Measurements from ENCODE around the gene CCDC179. TPM values are rescaled to one million over a fixed set of nuclear protein-coding genes. Genes with fewer than 3 reads are reported as not detected.

CCDC179 gene
- total and polyA plus RNA-seq, 9 donors, result 0.35 TPM; not detected in 8

DNA sequence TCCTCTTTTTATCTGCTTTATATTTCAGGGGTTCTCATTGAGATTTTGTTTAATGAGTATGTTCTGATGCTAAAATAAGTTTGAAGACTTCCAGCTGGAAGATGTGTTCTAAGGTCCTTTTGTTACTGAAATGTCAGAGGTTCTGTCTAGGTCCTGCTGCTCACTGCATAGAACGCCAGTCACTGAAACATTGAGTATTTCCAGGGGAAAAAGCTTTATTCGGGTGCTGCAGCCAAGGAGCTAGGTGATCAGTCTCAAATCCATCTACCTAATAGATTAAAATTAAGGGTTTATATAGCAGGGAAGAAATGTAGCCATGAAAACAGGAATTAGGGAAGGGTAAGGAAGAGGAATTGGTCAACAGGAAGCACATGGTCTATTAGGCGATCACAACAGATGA lies 50.4 kb downstream of the CCDC179 start:
- H3K27me3 ChIP-seq (ENCODE audit: control insufficient read depth, insufficient read depth, low read length), result no peaks in the 10 kb centered on the region
- WGBS (ENCODE audit: insufficient coverage), result 100% methylated on average over 1 of the region's 3 CpGs
- DNase-seq, result no peak
- H3K27ac ChIP-seq (ENCODE audit: low read length), result no peak overlapping the region
- H3K9me3 ChIP-seq (replicated peaks; ENCODE audit: control insufficient read depth, low read depth, low read length), result no peaks in the 10 kb centered on the region
- H3K4me3 ChIP-seq (ENCODE audit: low read length), result no peak overlapping the region
- no peaks in the 10 kb centered on the region for H3K36me3 ChIP-seq (ENCODE audit: control insufficient read depth, insufficient read depth, low read length)
- H3K4me1 ChIP-seq (ENCODE audit: control insufficient read depth, insufficient read depth, low read length), result peaks cover 3% of the 10 kb centered on the region

DNA sequence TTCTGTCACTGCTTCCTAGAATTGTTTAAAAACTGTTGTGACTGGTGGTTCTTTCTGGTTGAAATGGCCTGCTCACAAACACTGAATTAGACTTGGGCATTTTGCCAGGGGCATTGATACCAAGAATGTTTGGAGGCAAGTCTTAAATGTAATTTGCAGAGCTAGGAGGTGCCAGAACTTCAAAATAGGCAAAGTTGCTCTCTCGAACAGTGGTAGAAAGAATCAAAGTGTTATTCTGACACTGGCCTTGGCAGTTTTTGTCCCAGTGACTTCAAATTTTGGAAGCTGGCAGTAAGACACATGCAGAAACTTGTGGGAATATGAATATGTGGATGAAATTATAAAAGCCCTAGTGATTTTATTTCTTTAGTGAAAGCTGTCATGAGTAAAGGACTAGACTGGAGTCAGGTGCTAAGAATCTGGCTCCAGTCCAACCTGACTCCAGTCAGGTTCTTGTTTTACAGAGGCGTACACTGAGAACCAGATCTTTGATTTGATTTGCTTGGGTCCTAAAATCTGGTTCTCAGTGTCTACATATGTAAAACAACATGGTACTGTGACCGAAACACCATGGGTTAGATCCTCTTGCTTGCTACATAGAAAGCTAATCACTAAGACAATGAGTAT lies 51.6 kb downstream of the CCDC179 start:
- DNase-seq, result no peak
- Histone ChIP-seq H3K36me3 (ENCODE audit: control insufficient read depth, insufficient read depth, low read length) (no peaks in the 10 kb centered on the region), H3K27ac (ENCODE audit: low read length) (peak overlapping the region; percentile 74), H3K4me1 (ENCODE audit: control insufficient read depth, insufficient read depth, low read length) (peaks cover 3% of the 10 kb centered on the region), H3K27me3 (ENCODE audit: control insufficient read depth, insufficient read depth, low read length) (no peaks in the 10 kb centered on the region), H3K9me3 (replicated peaks; ENCODE audit: control insufficient read depth, low read depth, low read length) (no peaks in the 10 kb centered on the region), H3K4me3 (ENCODE audit: low read length) (no peak overlapping the region)
- 76% methylated on average over 2 of the region's 3 CpGs for WGBS (ENCODE audit: insufficient coverage)

DNA sequence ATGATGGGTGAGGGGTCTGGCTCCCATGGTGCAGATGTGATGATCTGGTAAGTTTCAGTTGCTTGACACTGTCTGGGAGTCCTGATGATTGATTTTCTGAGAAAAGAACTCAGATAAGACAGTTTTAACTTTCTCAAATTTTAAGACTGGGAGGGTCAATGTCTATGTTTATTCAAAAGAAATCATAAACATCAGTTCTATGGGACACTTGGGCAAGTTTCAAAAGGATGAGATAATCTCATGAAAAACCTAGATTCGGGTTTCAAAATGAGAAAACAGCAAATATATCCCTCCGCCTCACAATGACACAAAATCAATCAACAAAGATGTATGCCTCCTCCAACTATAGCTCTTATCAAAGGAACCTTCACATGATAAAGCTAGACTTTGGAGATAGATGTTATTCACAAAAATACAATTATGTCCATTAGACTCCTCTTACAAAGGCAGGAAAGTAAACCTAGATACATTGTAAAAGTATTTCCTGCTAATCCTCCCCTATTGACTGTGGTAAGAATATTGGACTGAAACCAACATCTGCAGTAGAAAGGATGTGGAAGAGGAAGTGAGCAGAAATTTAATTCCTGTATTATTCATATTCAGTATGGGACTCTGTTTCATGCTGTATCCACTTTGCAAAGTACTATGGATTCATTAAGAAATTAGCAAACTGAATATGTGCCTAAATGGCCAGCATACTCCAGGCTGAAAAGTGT lies 52.3 kb downstream of the CCDC179 start:
- Histone ChIP-seq H3K4me1 (ENCODE audit: control insufficient read depth, insufficient read depth, low read length) (peaks cover 3% of the 10 kb centered on the region), H3K4me3 (ENCODE audit: low read length) (no peak overlapping the region), H3K9me3 (replicated peaks; ENCODE audit: control insufficient read depth, low read depth, low read length) (no peaks in the 10 kb centered on the region), H3K27ac (ENCODE audit: low read length) (peak overlapping the region; percentile 75), H3K36me3 (ENCODE audit: control insufficient read depth, insufficient read depth, low read length) (no peaks in the 10 kb centered on the region), H3K27me3 (ENCODE audit: control insufficient read depth, insufficient read depth, low read length) (no peaks in the 10 kb centered on the region)
- peak; percentile 56 for DNase-seq
- no CpG with 5 or more reads among the region's 2 CpGs for WGBS (ENCODE audit: insufficient coverage)

DNA sequence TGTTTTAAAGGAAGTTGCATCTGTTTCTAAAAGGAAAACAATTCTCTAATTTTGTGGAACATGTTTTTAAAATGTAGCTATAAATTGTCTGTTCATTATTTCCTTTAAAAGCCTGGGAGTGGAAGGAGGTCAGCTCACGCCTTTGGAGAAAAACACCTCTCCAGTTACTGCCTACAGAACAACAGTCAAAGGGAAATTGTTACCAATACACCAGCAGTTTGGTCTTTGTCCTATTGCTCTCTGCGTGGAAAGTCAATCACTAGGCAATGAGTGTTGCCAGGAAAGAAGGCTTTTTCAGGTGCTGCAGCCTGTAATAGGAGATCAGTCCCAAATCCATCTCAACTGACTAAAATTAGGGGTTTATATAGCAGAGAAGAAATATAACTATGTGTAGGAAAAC lies 52.9 kb downstream of the CCDC179 start:
- H3K27ac ChIP-seq (ENCODE audit: low read length), result peak overlapping the region; percentile 75
- H3K9me3 ChIP-seq (replicated peaks; ENCODE audit: control insufficient read depth, low read depth, low read length), result no peaks in the 10 kb centered on the region
- H3K27me3 ChIP-seq (ENCODE audit: control insufficient read depth, insufficient read depth, low read length), result no peaks in the 10 kb centered on the region
- no CpG with 5 or more reads among the region's 2 CpGs for WGBS (ENCODE audit: insufficient coverage)
- no peak overlapping the region for H3K4me3 ChIP-seq (ENCODE audit: low read length)
- peak; percentile 21 for DNase-seq
- no peaks in the 10 kb centered on the region for H3K36me3 ChIP-seq (ENCODE audit: control insufficient read depth, insufficient read depth, low read length)
- H3K4me1 ChIP-seq (ENCODE audit: control insufficient read depth, insufficient read depth, low read length), result peaks cover 3% of the 10 kb centered on the region

DNA sequence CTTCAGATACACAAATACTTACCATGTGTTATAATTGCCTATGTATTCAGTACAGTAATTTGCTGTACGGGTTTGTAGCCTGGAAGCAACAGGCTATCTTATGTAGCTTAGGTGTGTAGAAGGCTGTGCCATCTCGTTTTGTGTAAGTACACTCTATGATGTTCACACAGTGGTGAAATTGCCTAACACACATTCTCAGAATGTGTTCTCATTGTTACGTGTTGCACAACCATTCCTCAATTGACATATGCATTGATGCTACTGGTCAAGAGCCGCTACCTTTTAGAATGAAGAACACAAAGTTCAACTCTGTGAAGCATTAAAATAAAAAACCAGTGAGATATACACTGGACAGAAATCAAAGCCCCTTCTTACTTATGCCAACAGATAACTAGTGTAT lies 57.4 kb downstream of the CCDC179 start:
- H3K4me1 ChIP-seq (ENCODE audit: control insufficient read depth, insufficient read depth, low read length), result no peaks in the 10 kb centered on the region
- no peaks in the 10 kb centered on the region for H3K36me3 ChIP-seq (ENCODE audit: control insufficient read depth, insufficient read depth, low read length)
- H3K27ac ChIP-seq (ENCODE audit: low read length), result no peak overlapping the region
- no peak overlapping the region for H3K4me3 ChIP-seq (ENCODE audit: low read length)
- no peaks in the 10 kb centered on the region for H3K9me3 ChIP-seq (replicated peaks; ENCODE audit: control insufficient read depth, low read depth, low read length)
- 100% methylated on average over 1 of the region's 4 CpGs for WGBS (ENCODE audit: insufficient coverage)
- no peaks in the 10 kb centered on the region for H3K27me3 ChIP-seq (ENCODE audit: control insufficient read depth, insufficient read depth, low read length)
- DNase-seq, result no peak

DNA sequence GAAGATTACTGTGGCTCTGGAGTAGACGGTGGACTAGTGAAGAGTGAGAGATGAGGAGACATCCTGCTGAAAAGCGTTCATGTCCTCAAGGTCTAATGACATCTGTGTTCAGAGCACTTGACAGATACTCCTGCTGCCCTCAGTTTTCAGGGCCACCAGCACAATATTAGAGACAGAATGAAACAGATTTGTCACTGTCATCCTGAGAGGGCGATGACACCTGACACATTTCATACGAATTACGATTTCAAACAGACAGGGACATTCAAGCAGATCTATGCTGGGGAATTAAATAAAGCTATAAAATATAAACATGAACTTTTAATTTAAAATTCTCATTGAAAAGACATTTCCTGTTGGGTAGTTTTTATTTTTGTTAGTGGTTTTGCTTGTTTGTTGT lies 59.8 kb downstream of the CCDC179 start:
- Histone ChIP-seq H3K9me3 (replicated peaks; ENCODE audit: control insufficient read depth, low read depth, low read length) (no peaks in the 10 kb centered on the region), H3K4me3 (ENCODE audit: low read length) (no peak overlapping the region), H3K27me3 (ENCODE audit: control insufficient read depth, insufficient read depth, low read length) (no peaks in the 10 kb centered on the region), H3K27ac (ENCODE audit: low read length) (no peak overlapping the region), H3K4me1 (ENCODE audit: control insufficient read depth, insufficient read depth, low read length) (no peaks in the 10 kb centered on the region), H3K36me3 (ENCODE audit: control insufficient read depth, insufficient read depth, low read length) (no peaks in the 10 kb centered on the region)
- DNase-seq, result no peak
- 70% methylated on average over 2 of the region's 5 CpGs for WGBS (ENCODE audit: insufficient coverage)

DNA sequence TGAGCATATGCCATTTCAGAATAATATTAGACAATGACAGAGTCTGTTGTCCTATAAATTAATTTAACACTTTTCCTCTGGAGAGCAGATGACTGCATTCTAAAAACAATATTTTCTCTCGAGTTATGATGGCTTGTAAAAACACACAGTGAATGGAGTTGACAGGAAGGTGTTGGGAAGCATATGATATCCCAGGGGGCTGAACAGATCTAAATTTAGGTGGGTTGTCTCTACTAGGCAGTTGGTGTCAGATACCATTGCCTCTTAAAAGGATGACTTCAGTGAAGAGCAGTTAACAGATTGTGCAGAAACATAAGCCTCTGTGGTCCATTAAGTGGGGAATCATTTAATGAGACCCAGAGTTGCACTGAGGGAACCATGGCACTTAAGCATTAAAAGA lies 61.4 kb downstream of the CCDC179 start:
- no peak overlapping the region for H3K4me3 ChIP-seq (ENCODE audit: low read length)
- no peak for DNase-seq
- H3K27me3 ChIP-seq (ENCODE audit: control insufficient read depth, insufficient read depth, low read length), result no peaks in the 10 kb centered on the region
- no peaks in the 10 kb centered on the region for H3K36me3 ChIP-seq (ENCODE audit: control insufficient read depth, insufficient read depth, low read length)
- H3K4me1 ChIP-seq (ENCODE audit: control insufficient read depth, insufficient read depth, low read length), result no peaks in the 10 kb centered on the region
- no CpG with 5 or more reads among the region's 1 CpG for WGBS (ENCODE audit: insufficient coverage)
- no peak overlapping the region for H3K27ac ChIP-seq (ENCODE audit: low read length)
- H3K9me3 ChIP-seq (replicated peaks; ENCODE audit: control insufficient read depth, low read depth, low read length), result no peaks in the 10 kb centered on the region

DNA sequence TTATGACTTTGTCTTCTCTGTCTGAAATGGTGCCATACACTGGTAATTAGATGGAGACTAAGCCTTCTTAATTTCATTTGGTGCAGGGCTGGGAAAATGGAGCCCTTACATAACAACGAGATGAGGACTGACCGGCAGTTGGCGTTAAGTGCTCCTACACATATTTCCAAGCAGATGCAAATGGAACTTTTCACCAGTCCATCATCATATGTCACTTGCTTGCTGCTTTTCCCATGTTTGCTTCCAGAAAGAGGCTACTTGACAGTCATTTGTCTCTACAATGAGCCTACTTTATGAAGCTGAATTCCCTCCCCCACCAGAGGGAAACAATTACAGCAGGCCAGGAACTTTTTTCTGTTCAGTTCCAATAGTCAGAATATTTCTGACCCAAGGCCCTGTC lies 63.2 kb downstream of the CCDC179 start:
- no peaks in the 10 kb centered on the region for H3K4me1 ChIP-seq (ENCODE audit: control insufficient read depth, insufficient read depth, low read length)
- H3K27me3 ChIP-seq (ENCODE audit: control insufficient read depth, insufficient read depth, low read length), result no peaks in the 10 kb centered on the region
- no peaks in the 10 kb centered on the region for H3K36me3 ChIP-seq (ENCODE audit: control insufficient read depth, insufficient read depth, low read length)
- H3K9me3 ChIP-seq (replicated peaks; ENCODE audit: control insufficient read depth, low read depth, low read length), result no peaks in the 10 kb centered on the region
- no peak overlapping the region for H3K27ac ChIP-seq (ENCODE audit: low read length)
- no peak overlapping the region for H3K4me3 ChIP-seq (ENCODE audit: low read length)
- WGBS (ENCODE audit: insufficient coverage), result 91% methylated on average over 3 of the region's 3 CpGs
- DNase-seq, result no peak

Other genes starting within 250 kb of the CCDC179 start
- gene FANCF, start 234.7 kb downstream of the CCDC179 start, total RNA-seq, result 5.1 TPM
- gene FANCF, start 234.7 kb downstream of the CCDC179 start, polyA plus RNA-seq (ENCODE audit: insufficient read depth in 1 of 8, insufficient read length in 8 of 8, low replicate concordance in 1 of 8), result 1 to 10 TPM; 4.0 to 7.7 (median 5.4) TPM
- gene GAS2, start 193.9 kb downstream of the CCDC179 start, total RNA-seq, result 78.6 TPM
- gene GAS2, start 193.9 kb downstream of the CCDC179 start, polyA plus RNA-seq (ENCODE audit: insufficient read depth in 1 of 8, insufficient read length in 8 of 8, low replicate concordance in 1 of 8), result 10 to 100 TPM in 7 of 8 donors, 1 to 10 TPM in 1; 8.4 to 90.1 (median 20.6) TPM
- 9.2 TPM for gene SVIP, start 30.7 kb downstream of the CCDC179 start, total RNA-seq
- 10 to 100 TPM in 3 of 8 donors, 1 to 10 TPM in 5; 8.5 to 13.0 (median 9.7) TPM for gene SVIP, start 30.7 kb downstream of the CCDC179 start, polyA plus RNA-seq (ENCODE audit: insufficient read depth in 1 of 8, insufficient read length in 8 of 8, low replicate concordance in 1 of 8)